ENCODE data around the gene TOM1. TPM values are rescaled to one million over a fixed set of nuclear protein-coding genes. Genes with fewer than 3 reads are reported as not detected.
A peak's percentile ranks its signal among the peaks of the same experiment; 100 is the strongest.
"Not testable (repeated sequence)": the region's sequence is repeated elsewhere in the genome, so short reads cannot be mapped to it uniquely, and the experiment has no call there.

Gene TOM1
- total RNA-seq, 1 donor = 48.8 TPM

DNA sequence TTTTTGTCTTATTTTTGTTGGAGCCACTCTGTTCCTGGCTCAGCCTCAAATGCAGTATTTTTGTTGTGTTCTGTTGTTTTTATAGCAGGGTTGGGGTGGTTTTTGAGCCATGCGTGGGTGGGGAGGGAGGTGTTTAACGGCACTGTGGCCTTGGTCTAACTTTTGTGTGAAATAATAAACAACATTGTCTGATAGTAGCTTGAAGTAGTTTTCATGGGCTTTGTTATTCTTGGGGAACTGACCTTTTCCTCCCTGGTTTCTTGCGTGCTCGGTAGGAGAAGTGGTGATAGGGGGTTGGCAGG, 94.3 kb downstream of the TOM1 start:
- H3K4me3 ChIP-seq (ENCODE audit: low read depth, low read length) = no peak overlapping the region
- no peak for DNase-seq (ENCODE audit: low read depth)
- TF ChIP-seq, protein P1, sequence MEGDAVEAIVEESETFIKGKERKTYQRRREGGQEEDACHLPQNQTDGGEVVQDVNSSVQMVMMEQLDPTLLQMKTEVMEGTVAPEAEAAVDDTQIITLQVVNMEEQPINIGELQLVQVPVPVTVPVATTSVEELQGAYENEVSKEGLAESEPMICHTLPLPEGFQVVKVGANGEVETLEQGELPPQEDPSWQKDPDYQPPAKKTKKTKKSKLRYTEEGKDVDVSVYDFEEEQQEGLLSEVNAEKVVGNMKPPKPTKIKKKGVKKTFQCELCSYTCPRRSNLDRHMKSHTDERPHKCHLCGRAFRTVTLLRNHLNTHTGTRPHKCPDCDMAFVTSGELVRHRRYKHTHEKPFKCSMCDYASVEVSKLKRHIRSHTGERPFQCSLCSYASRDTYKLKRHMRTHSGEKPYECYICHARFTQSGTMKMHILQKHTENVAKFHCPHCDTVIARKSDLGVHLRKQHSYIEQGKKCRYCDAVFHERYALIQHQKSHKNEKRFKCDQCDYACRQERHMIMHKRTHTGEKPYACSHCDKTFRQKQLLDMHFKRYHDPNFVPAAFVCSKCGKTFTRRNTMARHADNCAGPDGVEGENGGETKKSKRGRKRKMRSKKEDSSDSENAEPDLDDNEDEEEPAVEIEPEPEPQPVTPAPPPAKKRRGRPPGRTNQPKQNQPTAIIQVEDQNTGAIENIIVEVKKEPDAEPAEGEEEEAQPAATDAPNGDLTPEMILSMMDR (IDR thresholded peaks at IDR 0.05; ENCODE audit: insufficient read depth, low read length) = no peak

DNA sequence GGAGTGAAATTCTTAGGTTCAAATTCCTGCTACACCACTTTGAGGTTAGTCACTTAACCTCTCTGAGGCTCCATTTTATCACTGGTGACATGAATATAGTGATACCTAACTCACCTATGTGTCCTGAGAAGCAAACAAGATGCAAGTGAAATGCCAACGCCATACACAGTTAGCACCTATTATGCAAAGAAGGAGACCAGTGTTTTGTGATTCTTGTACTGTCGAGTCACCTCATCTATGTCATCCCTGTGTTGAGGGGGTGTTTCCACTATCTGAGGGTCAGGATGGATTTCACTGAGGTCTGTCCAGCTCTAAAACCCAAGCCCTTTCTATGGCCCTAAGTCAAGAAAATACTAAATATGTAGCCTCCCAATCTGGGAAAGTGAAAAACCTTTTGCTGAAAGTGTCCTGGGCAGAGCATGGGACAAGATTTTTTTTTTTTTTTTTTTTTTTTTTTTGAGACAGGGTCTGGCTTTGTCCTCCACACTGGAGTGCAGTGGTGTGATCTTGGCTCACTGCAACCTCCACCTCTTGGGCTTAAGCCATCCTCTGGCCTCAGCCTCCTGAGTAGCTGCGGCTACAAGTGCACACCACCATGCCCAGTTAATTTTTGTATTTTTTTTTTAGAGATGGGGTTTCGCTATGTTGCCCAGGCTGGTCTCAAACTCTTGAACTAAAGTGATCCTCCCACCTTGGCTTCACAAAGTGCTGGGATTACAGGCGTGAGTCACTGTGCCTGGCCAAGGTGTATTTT, 95.3 kb downstream of the TOM1 start:
- no peak overlapping the region for H3K4me3 ChIP-seq (ENCODE audit: low read depth, low read length)

DNA sequence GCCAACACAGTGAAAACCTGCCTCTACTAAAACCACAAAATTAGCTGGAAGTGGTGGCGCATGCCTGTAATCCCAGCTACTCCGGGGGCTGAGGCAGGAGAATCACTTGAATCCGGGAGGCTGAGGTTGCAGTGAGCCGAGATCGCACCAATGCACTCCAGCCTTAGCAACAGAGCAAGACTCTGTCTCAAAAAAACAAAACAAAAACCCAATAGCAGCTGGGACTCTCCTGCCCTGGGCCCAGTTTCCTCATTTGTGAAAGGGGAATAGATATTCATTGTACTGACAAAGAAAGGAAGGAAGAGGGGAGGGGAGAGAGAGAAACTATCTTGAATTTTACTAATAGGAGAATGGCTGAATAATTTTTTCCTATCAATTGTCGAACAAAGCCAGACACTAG, 96.9 kb downstream of the TOM1 start:
- DNase-seq (ENCODE audit: low read depth); H3K4me3 ChIP-seq (ENCODE audit: low read depth, low read length): not testable (repeated sequence)

More for the DNA sequence above, 95.3 kb downstream of the TOM1 start:
- TF ChIP-seq, protein P1 (IDR thresholded peaks at IDR 0.05; ENCODE audit: insufficient read depth, low read length) = no peak
- no peak for DNase-seq (ENCODE audit: low read depth)

DNA sequence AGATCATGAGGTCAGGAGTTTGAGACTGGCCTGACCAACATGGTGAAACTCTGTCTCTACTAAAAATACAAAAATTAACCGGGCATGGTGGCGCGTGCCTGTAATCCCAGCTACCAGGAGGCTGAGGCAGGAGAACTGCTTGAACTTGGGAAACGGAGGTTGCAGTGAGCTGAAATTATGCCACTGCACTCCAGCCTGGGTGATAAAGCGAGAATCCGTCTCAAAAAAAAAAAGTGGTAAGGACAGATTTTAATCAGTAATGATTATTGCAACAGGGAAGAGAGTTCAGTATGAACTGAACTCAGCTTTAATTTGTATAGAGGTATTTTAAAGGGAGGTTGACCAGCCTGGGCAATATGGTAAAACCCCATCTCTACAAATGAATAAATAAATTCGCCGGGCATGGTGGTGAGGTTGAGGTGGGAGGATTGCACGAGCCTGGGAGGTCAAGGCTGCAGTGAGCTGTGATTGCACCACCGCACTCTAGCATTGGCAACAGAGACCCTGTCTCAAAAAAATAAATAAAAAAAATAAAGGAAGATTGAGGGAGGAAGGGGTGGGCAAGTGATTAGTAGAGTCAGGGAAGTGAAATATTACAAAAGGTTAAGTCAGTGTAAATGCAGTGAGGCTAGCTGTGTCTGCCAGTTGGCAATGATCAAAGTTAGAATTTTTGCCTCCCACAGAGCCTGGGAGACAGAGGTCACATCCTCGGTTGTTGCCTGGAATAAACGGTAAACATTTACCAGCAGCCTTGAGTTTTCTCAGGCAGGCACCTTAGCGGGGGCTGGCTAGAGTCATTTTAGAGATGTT, 97.6 kb downstream of the TOM1 start:
- TF ChIP-seq, protein P1 (IDR thresholded peaks at IDR 0.05; ENCODE audit: insufficient read depth, low read length) = no peak
- no peak overlapping the region for H3K4me3 ChIP-seq (ENCODE audit: low read depth, low read length)
- DNase-seq (ENCODE audit: low read depth) = no peak

Small RNA genes within 50 kb of the gene (small RNA-seq; reads per million reads assigned to genes)
- gene MIR3909 = 4.4 reads per million, percentile 87 among the genes with 10 or more reads in this experiment
- not detected for gene MIR6069

Other genes with a start within 250 kb of the TOM1 start
- not detected in 2 replicates for gene ISX, start 233.7 kb upstream of the TOM1 start, total RNA-seq (ENCODE audit: low replicate concordance)
- 23.3 and 29.7 TPM in 2 replicates for gene HMGXB4, start 42.4 kb upstream of the TOM1 start, total RNA-seq (ENCODE audit: low replicate concordance)
- 59.2 and 170 TPM in 2 replicates for gene HMOX1, start 81.2 kb downstream of the TOM1 start, total RNA-seq (ENCODE audit: low replicate concordance)
- gene MCM5, start 100.2 kb downstream of the TOM1 start, total RNA-seq (ENCODE audit: low replicate concordance) = 3.4 and 76.9 TPM in 2 replicates
- gene RASD2, start 240.9 kb downstream of the TOM1 start, total RNA-seq (ENCODE audit: low replicate concordance) = 0.09 TPM in 1 of 2 replicates, not detected in the other